Measurements from ENCODE around the gene GSDMA.

The GSDMA gene

GRCh38 chr17:40023590-40024292, 60.9 kb downstream of the GSDMA start:
- peak; percentile 45 for DNase-seq

GRCh38 chr17:40024901-40025300, 62.1 kb downstream of the GSDMA start:
- DNase-seq, result no peak

- no peak for DNase-seq
Measured at GRCh38 chr17:40025559-40025958, 62.8 kb downstream of the GSDMA start.

- DNase-seq, result no peak
Measured at GRCh38 chr17:40025991-40026815, 63.4 kb downstream of the GSDMA start.

GRCh38 chr17:40026816-40027613, 64.2 kb downstream of the GSDMA start:
- DNase-seq, result peak; percentile 87

All from femur (tissue), 1 donor.